IMR-90 (cell line): Measurements from ENCODE around the gene MGAT3. TPM values are rescaled to one million over a fixed set of nuclear protein-coding genes. Genes with fewer than 3 reads are reported as not detected.

Source experiments
- ATAC-seq: fragments of 200-7000 bp; cut with Tn5 transposase; 2 replicates; pipeline ENCODE4 v1.9.1; 2020; ENCODE audit warnings: low read depth, mild to moderate bottlenecking, moderate library complexity
- BruUV-seq: library from RNA; stranded (reverse); fragments of 400-500 nt; replicated peaks from 2 replicates; lab custom pipeline; 2021; lab: Mats Ljungman, UMichigan
- CTCF ChIA-PET: fragments of 300-600 bp; formaldehyde crosslinking; extraction: SDS; loops from one replicate; lab custom pipeline; 2021; ENCODE audit warnings: antibody characterized with exemption; lab: Yijun Ruan, JAX
- POLR2A ChIA-PET: fragments of 300-600 bp; sonication (Branson Sonifier 250); formaldehyde crosslinking; loops from one replicate; lab custom pipeline; 2022; ENCODE audit warnings: antibody characterized with exemption; ENCODE audit not compliant: unreplicated experiment; lab: Charles Lee
- DNase-seq: peaks from one replicate; pipeline ENCODE4 v3.0.0; 2013
- H2AFZ ChIP-seq: replicated peaks from 2 replicates; pipeline ENCODE3; 2013; ENCODE audit warnings: low read length, mild to moderate bottlenecking; ENCODE audit not compliant: poor library complexity
- H2AK5ac ChIP-seq: 2 replicates; pipeline ENCODE4 v1.6.1; 2013; ENCODE audit warnings: low read depth, low read length, inconsistent platforms
- H2AK9ac ChIP-seq: replicated peaks from 2 replicates; pipeline ENCODE3; 2013; ENCODE audit warnings: mild to moderate bottlenecking, low read depth, low read length, moderate library complexity; ENCODE audit not compliant: poor library complexity
- H2BK120ac ChIP-seq: 2 replicates; pipeline ENCODE4 v1.6.1; 2013; ENCODE audit warnings: low read depth, low read length, inconsistent platforms
- H2BK15ac ChIP-seq: 3 replicates; pipeline ENCODE4 v1.6.1; 2013; ENCODE audit warnings: low read depth, low read length, inconsistent platforms
- H2BK20ac ChIP-seq: 2 replicates; pipeline ENCODE4 v1.6.1; 2013; ENCODE audit warnings: low read depth, mild to moderate bottlenecking, inconsistent platforms, low read length, moderate library complexity
- H2BK5ac ChIP-seq: 2 replicates; pipeline ENCODE4 v1.6.1; 2013; ENCODE audit warnings: mild to moderate bottlenecking, low read depth, low read length, inconsistent platforms; ENCODE audit not compliant: poor library complexity, severe bottlenecking
- H3K14ac ChIP-seq: replicated peaks from 2 replicates; pipeline ENCODE4 v1.6.1; 2013; ENCODE audit warnings: low read depth, low read length, inconsistent platforms
- H3K18ac ChIP-seq: 2 replicates; pipeline ENCODE4 v1.6.1; 2013; ENCODE audit warnings: low read depth, low read length, control low read depth
- H3K23ac ChIP-seq: 2 replicates; pipeline ENCODE4 v1.6.1; 2013; ENCODE audit warnings: low read depth, low read length, inconsistent platforms
- H3K27ac ChIP-seq: 2 replicates; pipeline ENCODE4 v1.5.1; 2013; ENCODE audit warnings: mild to moderate bottlenecking, control low read depth, low read length; ENCODE audit not compliant: insufficient read depth
- H3K27me3 ChIP-seq: 2 replicates; pipeline ENCODE4 v1.6.1; 2013; ENCODE audit warnings: low read length; ENCODE audit not compliant: control insufficient read depth, insufficient read depth
- H3K36me3 ChIP-seq: 2 replicates; pipeline ENCODE4 v1.6.1; 2013; ENCODE audit warnings: low read length, mixed read lengths; ENCODE audit not compliant: control insufficient read depth, insufficient read depth
- H3K4ac ChIP-seq: 2 replicates; pipeline ENCODE4 v1.6.1; 2013; ENCODE audit warnings: low read depth, low read length, inconsistent platforms
- H3K4me1 ChIP-seq: 2 replicates; pipeline ENCODE4 v1.6.1; 2013; ENCODE audit warnings: low read length, mixed read lengths; ENCODE audit not compliant: control insufficient read depth, insufficient read depth
- H3K4me2 ChIP-seq: 2 replicates; pipeline ENCODE4 v1.6.1; 2013; ENCODE audit warnings: low read depth, mild to moderate bottlenecking, control low read depth, low read length, moderate library complexity
- H3K4me3 ChIP-seq: 2 replicates; pipeline ENCODE4 v1.5.1; 2013; ENCODE audit warnings: low read depth, mild to moderate bottlenecking, control low read depth, low read length, moderate library complexity; ENCODE audit not compliant: insufficient read depth
- H3K56ac ChIP-seq: 2 replicates; pipeline ENCODE4 v1.6.1; 2013; ENCODE audit warnings: low read length, inconsistent platforms; ENCODE audit not compliant: insufficient read depth; ENCODE audit errors: extremely low read depth
- H3K79me1 ChIP-seq, 2 experiments: 2 replicates each; pipeline ENCODE4 v1.6.1; 2013; ENCODE audit warnings: low read length in 2 of 2, inconsistent platforms in 1 of 2, low read depth in 1 of 2
- H3K9ac ChIP-seq: 2 replicates; pipeline ENCODE4 v1.6.1; 2013; ENCODE audit warnings: low read depth, low read length, control low read depth
- H3K9me1 ChIP-seq: 2 replicates; pipeline ENCODE4 v1.6.1; 2013; ENCODE audit warnings: low read length, inconsistent platforms; ENCODE audit not compliant: insufficient read depth
- H3K9me3 ChIP-seq: 2 replicates; pipeline ENCODE4 v1.6.1; 2013; ENCODE audit warnings: low read length; ENCODE audit not compliant: control insufficient read depth, insufficient read depth
- H4K20me1 ChIP-seq: 2 replicates; pipeline ENCODE4 v1.6.1; 2013; ENCODE audit warnings: low read length, inconsistent platforms; ENCODE audit not compliant: insufficient read depth
- H4K5ac ChIP-seq: 2 replicates; pipeline ENCODE4 v1.6.1; 2013; ENCODE audit warnings: mild to moderate bottlenecking, low read depth, low read length, control low read depth
- H4K8ac ChIP-seq, 2 experiments: 2 replicates each; pipeline ENCODE4 v1.6.1; 2013; ENCODE audit warnings: low read depth in 2 of 2, low read length in 2 of 2, control low read depth in 1 of 2, inconsistent platforms in 1 of 2
- H4K91ac ChIP-seq: 2 replicates; pipeline ENCODE4 v1.6.1; 2013; ENCODE audit warnings: low read depth, low read length, inconsistent platforms; ENCODE audit not compliant: insufficient read depth
- MXI1 ChIP-seq: IDR thresholded peaks from 2 replicates; pipeline ENCODE4 v1.6.1; 2012; ENCODE audit warnings: low read depth, mild to moderate bottlenecking, low read length, moderate library complexity, borderline replicate concordance
- NFE2L2 ChIP-seq: fragments of 150-350 bp; IDR thresholded peaks from 2 replicates; pipeline ENCODE4 v1.6.1; 2016; ENCODE audit warnings: low read depth, mild to moderate bottlenecking, low read length
- WGBS, 2 experiments: methylation state at CpG; one replicate each; pipeline versions ENCODE4 v1.1.5 to v1.1.7; 2013; ENCODE audit warnings: missing lambda C conversion rate in 2 of 2; ENCODE audit not compliant: insufficient read length in 1 of 2; ENCODE audit errors: extremely low coverage in 2 of 2; 5-methylcytosine and 5-hydroxymethylcytosine counted together
- dilution Hi-C: fragments of 300-500 bp; cut with HindIII; formaldehyde crosslinking; loops from one replicate; pipeline ENCODE4 v1.14.3; 2018; ENCODE audit warnings: low sequenced_read_pairs; ENCODE audit not compliant: unreplicated experiment
- in situ Hi-C: fragments of 300-500 bp; cut with MboI; formaldehyde crosslinking; loops from 3 replicates; pipeline ENCODE4 v1.14.3; 2019; ENCODE audit warnings: low sequenced_read_pairs, inconsistent platforms, mixed read lengths
- intact Hi-C: fragments of 100-400 bp; cut with micrococcal nuclease; formaldehyde crosslinking; loops from 2 replicates; pipeline ENCODE4 v1.10.0; 2022
- polyA plus RNA-seq, 3 experiments: library from polyadenylated mRNA; depleted of rRNA; stranded (reverse); fragments of >200 nt; gene quantifications; 2 replicates each; pipeline ENCODE4 v1.2.3, GENCODE V29; 2012; ENCODE audit warnings: low replicate concordance in 1 of 3
- total RNA-seq: library from RNA; depleted of rRNA; stranded (reverse); fragments of >200 nt; gene quantifications from 2 replicates; pipeline ENCODE4 v1.2.3, GENCODE V29; 2012

Gene MGAT3
- total and polyA plus RNA-seq, 2 of the 4 experiments (the other 2 are of a cell fraction), result 0.36 to 1.1 TPM

GRCh38 chr22:39419096-39419495 lies 37.7 kb upstream of the MGAT3 start:
- H3K9me3 ChIP-seq, result no peaks in the 10 kb centered on the region
- H2BK20ac ChIP-seq, result no peak overlapping the region
- no peak overlapping the region for H3K9ac ChIP-seq
- TF ChIP-seq NFE2L2 (no peak), MXI1 (no peak)
- ATAC-seq (no peak), DNase-seq (no peak)
- no peak overlapping the region for H4K91ac ChIP-seq
- CTCF ChIA-PET, result no interaction called here
- no peak overlapping the region for H2AK9ac ChIP-seq
- no peaks in the 10 kb centered on the region for H3K4me1 ChIP-seq
- no peak overlapping the region for H4K5ac ChIP-seq
- H3K4me2 ChIP-seq, result no peak overlapping the region
- dilution Hi-C loops, result no loop called here
- POLR2A ChIA-PET, result no interaction called here
- H3K18ac ChIP-seq, result no peak overlapping the region
- H3K79me1 ChIP-seq, result peaks cover 2 to 11% of the 10 kb centered on the region in 2 experiments; a peak in 3 of 4 replicates
- H4K8ac ChIP-seq, result no peak overlapping the region
- H3K27ac ChIP-seq, result no peak overlapping the region
- H2BK5ac ChIP-seq, result no peak overlapping the region
- no peak overlapping the region for H3K14ac ChIP-seq
- no CpG with 5 or more reads among the region's 6 CpGs for WGBS, 2 experiments
- no peak overlapping the region for H3K4me3 ChIP-seq
- H4K20me1 ChIP-seq, result peaks cover 13% of the 10 kb centered on the region
- peaks cover 68% of the 10 kb centered on the region for H3K36me3 ChIP-seq
- H3K27me3 ChIP-seq, result no peaks in the 10 kb centered on the region
- intact Hi-C loops, result no loop called here
- BruUV-seq, result no TSS peak
- no peak overlapping the region for H3K56ac ChIP-seq
- in situ Hi-C loops, result no loop called here
- no peak overlapping the region for H2BK120ac ChIP-seq
- H2AK5ac ChIP-seq, result no peak overlapping the region
- H2BK15ac ChIP-seq, result no peak overlapping the region
- no peak overlapping the region for H3K23ac ChIP-seq
- 0 out of 2 replicates have a peak, but pooled peaks cover 3% of the 10 kb centered on the region for H3K9me1 ChIP-seq
- no peak overlapping the region for H3K4ac ChIP-seq
- H2AFZ ChIP-seq, result no peak overlapping the region
